HepG2 (cell line): ENCODE data around the gene TRAF4. TPM values are rescaled to one million over a fixed set of nuclear protein-coding genes. Genes with fewer than 3 reads are reported as not detected.

Experiments used
- AHR ChIP-seq: IDR thresholded peaks from 2 replicates; pipeline ENCODE4 v1.6.1; 2018; ENCODE audit warnings: missing genetic modification reagents, missing compliant biosample characterization
- BORCS8-MEF2B ChIP-seq: sonication (generic); formaldehyde crosslinking; IDR thresholded peaks from 2 replicates; pipeline ENCODE4 v1.8.0; 2022; ENCODE audit warnings: mild to moderate bottlenecking, missing genetic modification reagents
- GABPA ChIP-seq, 2 experiments: IDR thresholded peaks; 2 replicates each; pipeline ENCODE4 v1.6.1; 2011 to 2016; ENCODE audit warnings: low read depth in 2 of 2, low read length in 1 of 2, missing biosample characterization in 1 of 2, missing genetic modification characterization in 1 of 2
- HOXA9 ChIP-seq: sonication (generic); formaldehyde crosslinking; IDR thresholded peaks from 2 replicates; pipeline ENCODE4 v1.8.1; 2022; ENCODE audit warnings: missing genetic modification reagents, mild to moderate bottlenecking, moderate library complexity, borderline replicate concordance
- KDM4B ChIP-seq: sonication (generic); formaldehyde crosslinking; IDR thresholded peaks from 2 replicates; pipeline ENCODE4 v1.4.0; 2020; ENCODE audit warnings: missing genetic modification reagents
- MATR3 ChIP-seq: sonication (generic); formaldehyde crosslinking; IDR thresholded peaks from 2 replicates; pipeline ENCODE4 v1.4.0; 2020; ENCODE audit warnings: missing genetic modification reagents
- MEIS2 ChIP-seq: sonication (generic); formaldehyde crosslinking; IDR thresholded peaks from 2 replicates; pipeline ENCODE4 v1.9.0; 2021; ENCODE audit warnings: mild to moderate bottlenecking, missing genetic modification reagents
- RBM39 ChIP-seq: fragments of 200-400 bp; formaldehyde crosslinking; IDR thresholded peaks from one replicate; pipeline ENCODE4 v1.6.1; 2018; ENCODE audit warnings: antibody characterized with exemption, mild to moderate bottlenecking, low read depth, low read length; ENCODE audit not compliant: poor library complexity, severe bottlenecking
- SPEN ChIP-seq: sonication (generic); formaldehyde crosslinking; IDR thresholded peaks from 2 replicates; pipeline ENCODE4 v1.5.1; 2020; ENCODE audit warnings: low read depth, mild to moderate bottlenecking, missing genetic modification reagents
- TCF7 ChIP-seq: sonication (generic); IDR thresholded peaks from 2 replicates; pipeline ENCODE4 v1.6.1; 2016; ENCODE audit warnings: antibody characterized with exemption, low read depth
- XRCC5 ChIP-seq: fragments of 200-400 bp; formaldehyde crosslinking; optimal IDR thresholded peaks from 2 replicates; pipeline ENCODE3; 2017; ENCODE audit warnings: mild to moderate bottlenecking, low read length
- YEATS4 ChIP-seq: sonication (generic); formaldehyde crosslinking; IDR thresholded peaks from 2 replicates; pipeline ENCODE4 v1.4.0; 2020; ENCODE audit warnings: missing genetic modification reagents, borderline replicate concordance
- ZIK1 ChIP-seq: sonication (generic); formaldehyde crosslinking; IDR thresholded peaks from 2 replicates; pipeline ENCODE4 v1.5.0; 2020; ENCODE audit warnings: mild to moderate bottlenecking, low read depth, missing genetic modification reagents, borderline replicate concordance
- ZNF180 ChIP-seq: sonication (generic); formaldehyde crosslinking; IDR thresholded peaks from 2 replicates; pipeline ENCODE4 v1.4.0; 2020; ENCODE audit warnings: low read depth, missing genetic modification reagents, borderline replicate concordance
- ZNF570 ChIP-seq: sonication (generic); formaldehyde crosslinking; IDR thresholded peaks from 2 replicates; pipeline ENCODE4 v1.4.0; 2020; ENCODE audit warnings: mild to moderate bottlenecking, missing genetic modification reagents, borderline replicate concordance
- ZNF616 ChIP-seq: sonication (generic); formaldehyde crosslinking; IDR thresholded peaks from 2 replicates; pipeline ENCODE4 v1.5.0; 2020; ENCODE audit warnings: low read depth, mild to moderate bottlenecking, missing genetic modification reagents
- ZSCAN20 ChIP-seq: sonication (generic); formaldehyde crosslinking; IDR thresholded peaks from 2 replicates; pipeline ENCODE4 v1.4.0; 2020; ENCODE audit warnings: missing genetic modification reagents, mild to moderate bottlenecking, borderline replicate concordance
- ZZZ3 ChIP-seq: sonication (generic); formaldehyde crosslinking; IDR thresholded peaks from 2 replicates; pipeline ENCODE4 v1.4.0; 2020; ENCODE audit warnings: missing genetic modification reagents, mild to moderate bottlenecking, borderline replicate concordance
- polyA plus RNA-seq, 8 experiments: library from polyadenylated mRNA; depleted of rRNA in 3 of 8; stranded (reverse) in 7 of 8; unstranded in 1 of 8; fragments of >200 nt; fragmentation: Illumina TruSeq in 4 of 8; extraction: Trizol in 4 of 8; gene quantifications; 2 replicates each; pipeline versions ENCODE4 v1.2.1 to v1.2.3, GENCODE V29; 2011 to 2016; ENCODE audit warnings: low read depth in 4 of 8, missing spikeins in 1 of 8, mixed read lengths in 1 of 8; ENCODE audit not compliant: insufficient read depth in 1 of 8
- total RNA-seq, 5 experiments: library from RNA; depleted of rRNA; stranded (reverse); fragments of >200 nt; fragmentation: Illumina TruSeq; extraction: Trizol; gene quantifications; 2 replicates each; pipeline ENCODE4 v1.2.3, GENCODE V29; 2016; ENCODE audit warnings: low read depth in 1 of 5
- TF ChIP-seq, protein P1 (sequence below): sonication (generic); formaldehyde crosslinking; IDR thresholded peaks from 2 replicates; pipeline ENCODE4 v1.5.0; 2020; ENCODE audit warnings: mild to moderate bottlenecking, missing genetic modification reagents
- TF ChIP-seq, protein P2 (sequence below): sonication (generic); formaldehyde crosslinking; IDR thresholded peaks from 2 replicates; pipeline ENCODE4 v1.4.0; 2020; ENCODE audit warnings: low read depth, mild to moderate bottlenecking, missing genetic modification reagents
- TF ChIP-seq, protein P3 (sequence below): sonication (generic); formaldehyde crosslinking; IDR thresholded peaks from 2 replicates; pipeline ENCODE4 v1.4.0; 2020; ENCODE audit warnings: missing genetic modification reagents, low read depth, mild to moderate bottlenecking, borderline replicate concordance
- TF ChIP-seq, protein P4 (sequence below): sonication (generic); formaldehyde crosslinking; IDR thresholded peaks from 2 replicates; pipeline ENCODE4 v1.8.0; 2022; ENCODE audit warnings: mild to moderate bottlenecking, missing genetic modification reagents; ENCODE audit not compliant: insufficient replicate concordance

TRAF4 gene
- total and polyA plus RNA-seq, 2 of the 13 experiments (the other 11 are each of a cell fraction or from before 2014, with no cell fraction given) = 86.0 to 89.9 TPM

DNA sequence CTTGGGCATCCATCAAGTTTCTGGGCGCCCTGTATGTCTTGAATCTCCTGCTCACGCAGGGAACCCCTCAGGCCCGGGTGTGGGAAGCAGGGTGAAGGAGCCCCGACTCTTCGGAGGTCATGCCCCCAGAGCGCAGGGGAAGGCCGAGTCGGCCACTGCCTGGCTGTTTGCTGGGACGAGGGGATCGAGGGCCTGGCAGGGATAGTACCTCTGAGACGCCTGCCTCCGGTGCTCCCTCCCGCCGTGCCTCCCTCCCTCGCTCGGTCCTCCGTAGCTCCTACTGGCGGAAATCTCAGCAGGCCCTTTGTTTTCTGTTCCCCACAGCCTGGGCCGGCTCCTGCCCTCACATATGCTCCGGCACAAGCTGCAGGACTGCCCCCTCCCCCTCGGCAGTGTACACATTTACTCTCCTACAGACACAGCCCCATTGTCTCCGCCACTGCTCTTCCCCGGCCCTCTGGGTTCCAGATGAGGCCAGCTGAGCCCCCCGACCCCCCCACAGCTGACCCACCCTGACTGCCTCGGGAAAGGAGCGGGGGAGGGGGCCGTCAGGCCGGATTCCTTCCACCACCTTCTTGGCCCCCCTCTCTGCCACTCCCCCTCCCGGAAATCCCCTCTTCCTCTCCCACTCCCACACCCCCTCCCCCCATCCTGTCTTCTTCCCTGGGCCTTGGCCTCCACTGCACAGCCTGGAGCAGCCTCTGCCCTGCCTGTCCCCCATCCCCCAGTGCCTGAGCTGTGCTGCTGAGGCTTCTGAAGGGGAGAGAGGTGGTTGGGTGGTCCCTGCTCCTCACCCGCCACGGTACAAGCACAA lies 1.4 kb downstream of the TRAF4 start (continued):
- TF ChIP-seq, protein P1, sequence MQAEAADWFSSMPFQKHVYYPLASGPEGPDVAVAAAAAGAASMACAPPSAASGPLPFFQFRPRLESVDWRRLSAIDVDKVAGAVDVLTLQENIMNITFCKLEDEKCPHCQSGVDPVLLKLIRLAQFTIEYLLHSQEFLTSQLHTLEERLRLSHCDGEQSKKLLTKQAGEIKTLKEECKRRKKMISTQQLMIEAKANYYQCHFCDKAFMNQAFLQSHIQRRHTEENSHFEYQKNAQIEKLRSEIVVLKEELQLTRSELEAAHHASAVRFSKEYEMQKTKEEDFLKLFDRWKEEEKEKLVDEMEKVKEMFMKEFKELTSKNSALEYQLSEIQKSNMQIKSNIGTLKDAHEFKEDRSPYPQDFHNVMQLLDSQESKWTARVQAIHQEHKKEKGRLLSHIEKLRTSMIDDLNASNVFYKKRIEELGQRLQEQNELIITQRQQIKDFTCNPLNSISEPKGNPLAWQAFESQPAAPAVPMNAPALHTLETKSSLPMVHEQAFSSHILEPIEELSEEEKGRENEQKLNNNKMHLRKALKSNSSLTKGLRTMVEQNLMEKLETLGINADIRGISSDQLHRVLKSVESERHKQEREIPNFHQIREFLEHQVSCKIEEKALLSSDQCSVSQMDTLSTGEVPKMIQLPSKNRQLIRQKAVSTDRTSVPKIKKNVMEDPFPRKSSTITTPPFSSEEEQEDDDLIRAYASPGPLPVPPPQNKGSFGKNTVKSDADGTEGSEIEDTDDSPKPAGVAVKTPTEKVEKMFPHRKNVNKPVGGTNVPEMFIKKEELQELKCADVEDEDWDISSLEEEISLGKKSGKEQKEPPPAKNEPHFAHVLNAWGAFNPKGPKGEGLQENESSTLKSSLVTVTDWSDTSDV (CRISPR knock-in tag) = peak; percentile 32; the same call in 1 of the 2 replicates
- TF ChIP-seq GABPA (IDR thresholded peaks at IDR 0.05; ENCODE audit: low read depth, low read length) = no peak
- TF ChIP-seq GABPA (CRISPR knock-in tag; IDR thresholded peaks at IDR 0.05; ENCODE audit: low read depth) = peak; percentile 21; the same call in 1 of the 2 replicates
- TF ChIP-seq ZNF570 (CRISPR knock-in tag) = no peak
- no peak for TF ChIP-seq BORCS8-MEF2B (CRISPR knock-in tag)
- TF ChIP-seq ZNF616 (CRISPR knock-in tag) = 0 out of 2 replicates have a peak, but pooled peaks have one; percentile 65
- TF ChIP-seq YEATS4 (CRISPR knock-in tag) = peak; percentile 29; the same call in 1 of the 2 replicates
- no peak for TF ChIP-seq MEIS2 (CRISPR knock-in tag)
- peak; percentile 33; the same call in 1 of the 2 replicates for TF ChIP-seq SPEN (CRISPR knock-in tag)
- TF ChIP-seq, protein P2, sequence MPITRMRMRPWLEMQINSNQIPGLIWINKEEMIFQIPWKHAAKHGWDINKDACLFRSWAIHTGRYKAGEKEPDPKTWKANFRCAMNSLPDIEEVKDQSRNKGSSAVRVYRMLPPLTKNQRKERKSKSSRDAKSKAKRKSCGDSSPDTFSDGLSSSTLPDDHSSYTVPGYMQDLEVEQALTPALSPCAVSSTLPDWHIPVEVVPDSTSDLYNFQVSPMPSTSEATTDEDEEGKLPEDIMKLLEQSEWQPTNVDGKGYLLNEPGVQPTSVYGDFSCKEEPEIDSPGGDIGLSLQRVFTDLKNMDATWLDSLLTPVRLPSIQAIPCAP (CRISPR knock-in tag) = no peak
- no peak for TF ChIP-seq TCF7
- no peak for TF ChIP-seq ZIK1
- peak; percentile 68 for TF ChIP-seq HOXA9
- TF ChIP-seq, protein P3, sequence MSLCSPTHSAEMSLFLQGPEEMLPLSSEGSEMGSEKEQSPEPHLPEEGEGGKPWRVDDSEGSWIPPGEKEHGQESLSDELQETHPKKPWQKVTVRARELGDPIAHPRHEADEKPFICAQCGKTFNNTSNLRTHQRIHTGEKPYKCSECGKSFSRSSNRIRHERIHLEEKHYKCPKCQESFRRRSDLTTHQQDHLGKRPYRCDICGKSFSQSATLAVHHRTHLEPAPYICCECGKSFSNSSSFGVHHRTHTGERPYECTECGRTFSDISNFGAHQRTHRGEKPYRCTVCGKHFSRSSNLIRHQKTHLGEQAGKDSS (CRISPR knock-in tag) = peak; percentile 53; the same call in 1 of the 2 replicates
- no peak for TF ChIP-seq ZSCAN20
- TF ChIP-seq AHR (CRISPR knock-in tag) = peak; percentile 54; the same call in 1 of the 2 replicates
- no peak for TF ChIP-seq ZZZ3 (CRISPR knock-in tag)
- TF ChIP-seq MATR3 (CRISPR knock-in tag) = no peak
- TF ChIP-seq KDM4B (CRISPR knock-in tag) = no peak; the same call in 1 of the 2 replicates
- no peak for TF ChIP-seq RBM39
- TF ChIP-seq ZNF180 (CRISPR knock-in tag) = no peak
- TF ChIP-seq, protein P4, sequence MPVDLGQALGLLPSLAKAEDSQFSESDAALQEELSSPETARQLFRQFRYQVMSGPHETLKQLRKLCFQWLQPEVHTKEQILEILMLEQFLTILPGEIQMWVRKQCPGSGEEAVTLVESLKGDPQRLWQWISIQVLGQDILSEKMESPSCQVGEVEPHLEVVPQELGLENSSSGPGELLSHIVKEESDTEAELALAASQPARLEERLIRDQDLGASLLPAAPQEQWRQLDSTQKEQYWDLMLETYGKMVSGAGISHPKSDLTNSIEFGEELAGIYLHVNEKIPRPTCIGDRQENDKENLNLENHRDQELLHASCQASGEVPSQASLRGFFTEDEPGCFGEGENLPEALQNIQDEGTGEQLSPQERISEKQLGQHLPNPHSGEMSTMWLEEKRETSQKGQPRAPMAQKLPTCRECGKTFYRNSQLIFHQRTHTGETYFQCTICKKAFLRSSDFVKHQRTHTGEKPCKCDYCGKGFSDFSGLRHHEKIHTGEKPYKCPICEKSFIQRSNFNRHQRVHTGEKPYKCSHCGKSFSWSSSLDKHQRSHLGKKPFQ (CRISPR knock-in tag) = no peak
- TF ChIP-seq XRCC5 = no peak
